Hepatocyte (in vitro differentiated cells): Measurements from ENCODE around the gene RNPS1. TPM values are rescaled to one million over a fixed set of nuclear protein-coding genes. Genes with fewer than 3 reads are reported as not detected.

Experiments used
- DNase-seq: peaks from one replicate; pipeline ENCODE4 v3.0.0-alpha.2; 2016; ENCODE audit warnings: low spot score
- H2AFZ ChIP-seq: fragments of 200-600 bp; sonication (generic); 2 replicates; pipeline ENCODE4 v1.6.0; 2016; ENCODE audit warnings: antibody characterized with exemption, mild to moderate bottlenecking
- H3K27ac ChIP-seq: fragments of 200-600 bp; sonication (generic); 2 replicates; pipeline ENCODE4 v1.5.1; 2016; ENCODE audit warnings: mild to moderate bottlenecking
- H3K27me3 ChIP-seq: fragments of 200-600 bp; sonication (generic); 2 replicates; pipeline ENCODE4 v1.6.1; 2016
- H3K36me3 ChIP-seq: fragments of 200-600 bp; sonication (generic); replicated peaks from 2 replicates; pipeline ENCODE4 v1.5.1; 2016; ENCODE audit warnings: low read depth; ENCODE audit not compliant: insufficient read depth
- H3K4me1 ChIP-seq: fragments of 200-600 bp; sonication (generic); 2 replicates; pipeline ENCODE4 v1.5.1; 2016; ENCODE audit warnings: mild to moderate bottlenecking, moderate library complexity; ENCODE audit not compliant: insufficient read depth
- H3K4me2 ChIP-seq: fragments of 200-600 bp; sonication (generic); 2 replicates; pipeline ENCODE4 v1.6.0; 2016
- H3K4me3 ChIP-seq: fragments of 200-600 bp; sonication (generic); 2 replicates; pipeline ENCODE4 v1.5.1; 2016; ENCODE audit warnings: mild to moderate bottlenecking
- H3K79me2 ChIP-seq: fragments of 200-600 bp; sonication (generic); 2 replicates; pipeline ENCODE4 v1.6.0; 2017; ENCODE audit warnings: mild to moderate bottlenecking
- H3K9me2 ChIP-seq: fragments of 200-600 bp; sonication (generic); replicated peaks from 2 replicates; pipeline ENCODE4 v1.6.0; 2017; ENCODE audit warnings: mild to moderate bottlenecking; ENCODE audit not compliant: insufficient read depth
- H3K9me3 ChIP-seq: fragments of 200-600 bp; sonication (generic); 2 replicates; pipeline ENCODE4 v1.5.1; 2016; ENCODE audit warnings: low read depth, mild to moderate bottlenecking
- H4K20me1 ChIP-seq: fragments of 200-600 bp; sonication (generic); 2 replicates; pipeline ENCODE4 v1.6.0; 2016; ENCODE audit warnings: mild to moderate bottlenecking; ENCODE audit not compliant: insufficient read depth, poor library complexity, severe bottlenecking
- EZH2 ChIP-seq: fragments of 200-600 bp; sonication (generic); IDR thresholded peaks from 2 replicates; pipeline ENCODE4 v1.6.1; 2016; ENCODE audit warnings: antibody characterized with exemption, mild to moderate bottlenecking, borderline replicate concordance
- EZH2phosphoT487 ChIP-seq: fragments of 200-600 bp; sonication (generic); IDR thresholded peaks from one replicate; pipeline ENCODE4 v1.6.1; 2018; ENCODE audit warnings: antibody characterized with exemption, mild to moderate bottlenecking, low read depth, moderate library complexity; ENCODE audit not compliant: unreplicated experiment, severe bottlenecking
- WGBS: methylation state at CpG from one replicate; pipeline ENCODE4 v1.1.6; 2016; ENCODE audit warnings: low lambda C conversion rate; ENCODE audit errors: missing lambda C conversion rate; 5-methylcytosine and 5-hydroxymethylcytosine counted together
- polyA plus RNA-seq: library from polyadenylated mRNA; unstranded; fragments of >200 nt; fragmentation: Nextera tagmentation; extraction: Ambion mirVana; gene quantifications from 2 replicates; pipeline ENCODE4 v1.2.1, GENCODE V29; 2016
- total RNA-seq: library from RNA; depleted of rRNA; stranded (reverse); fragments of >200 nt; gene quantifications from 2 replicates; pipeline ENCODE4 v1.2.3, GENCODE V29; 2014
- TF ChIP-seq, protein P1 (sequence below): fragments of 200-600 bp; sonication (generic); IDR thresholded peaks from 2 replicates; pipeline ENCODE4 v1.5.1; 2016; ENCODE audit warnings: antibody characterized with exemption, mild to moderate bottlenecking; ENCODE audit not compliant: poor library complexity

The RNPS1 gene
- total and polyA plus RNA-seq, 2 experiments from 2014 or later = 128 to 198 TPM

DNA sequence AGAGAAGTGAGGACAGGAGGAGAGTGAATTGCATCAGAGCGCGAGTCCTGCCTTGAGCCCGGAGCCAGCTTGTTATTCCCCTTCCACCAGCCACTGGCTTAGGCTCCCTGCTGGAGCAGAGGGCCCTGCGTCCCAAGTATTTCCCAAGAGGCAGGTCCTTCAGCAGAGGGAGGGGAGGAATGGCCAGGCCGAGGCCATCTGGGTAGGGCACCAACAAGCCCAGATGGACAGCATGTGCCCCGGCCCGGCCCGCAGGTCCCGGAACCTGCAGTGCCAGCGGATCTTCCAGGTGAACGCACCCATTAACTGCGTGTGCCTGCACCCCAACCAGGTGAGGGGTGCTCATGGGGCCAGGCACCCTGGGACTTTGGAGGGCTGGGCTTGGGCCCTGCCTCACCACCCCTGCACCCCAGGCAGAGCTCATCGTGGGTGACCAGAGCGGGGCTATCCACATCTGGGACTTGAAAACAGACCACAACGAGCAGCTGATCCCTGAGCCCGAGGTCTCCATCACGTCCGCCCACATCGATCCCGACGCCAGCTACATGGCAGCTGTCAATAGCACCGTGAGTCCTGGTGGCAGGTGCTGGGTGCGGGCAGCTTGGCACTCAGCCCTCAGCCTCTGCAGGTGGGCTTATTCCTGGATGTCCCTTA is 61.0 kb downstream of the RNPS1 start:
- 97% methylated on average over 20 of the region's 23 CpGs for WGBS
- H3K36me3 ChIP-seq = no peaks in the 10 kb centered on the region

DNA sequence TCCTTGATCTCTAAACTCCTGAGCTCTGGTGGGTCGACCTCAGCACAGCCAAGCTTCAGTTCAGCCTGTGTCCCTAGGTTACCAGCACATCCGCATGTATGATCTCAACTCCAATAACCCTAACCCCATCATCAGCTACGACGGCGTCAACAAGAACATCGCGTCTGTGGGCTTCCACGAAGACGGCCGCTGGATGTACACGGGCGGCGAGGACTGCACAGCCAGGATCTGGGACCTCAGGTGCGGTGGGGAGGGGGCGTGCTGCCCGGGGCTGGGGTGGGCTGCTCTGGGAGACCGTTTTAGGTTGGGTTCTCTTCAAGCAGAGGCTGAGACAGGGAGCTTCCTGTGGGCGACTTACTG is 61.5 kb downstream of the RNPS1 start:
- no peaks in the 10 kb centered on the region for H4K20me1 ChIP-seq
- H3K4me1 ChIP-seq = peaks cover 8% of the 10 kb centered on the region
- peaks cover 12% of the 10 kb centered on the region for H3K79me2 ChIP-seq
- H3K4me3 ChIP-seq = peak overlapping the region; percentile 97
- H3K27ac ChIP-seq = peak overlapping the region; percentile 99
- no peaks in the 10 kb centered on the region for H3K9me3 ChIP-seq
- 92% methylated on average over 14 of the region's 18 CpGs for WGBS
- no peaks in the 10 kb centered on the region for H3K27me3 ChIP-seq
- no peak for DNase-seq
- no peaks in the 10 kb centered on the region for H3K36me3 ChIP-seq
- H2AFZ ChIP-seq = no peak overlapping the region
- no peaks in the 10 kb centered on the region for H3K9me2 ChIP-seq
- TF ChIP-seq EZH2phosphoT487 (no peak), EZH2 (no peak)
- TF ChIP-seq, protein P1, sequence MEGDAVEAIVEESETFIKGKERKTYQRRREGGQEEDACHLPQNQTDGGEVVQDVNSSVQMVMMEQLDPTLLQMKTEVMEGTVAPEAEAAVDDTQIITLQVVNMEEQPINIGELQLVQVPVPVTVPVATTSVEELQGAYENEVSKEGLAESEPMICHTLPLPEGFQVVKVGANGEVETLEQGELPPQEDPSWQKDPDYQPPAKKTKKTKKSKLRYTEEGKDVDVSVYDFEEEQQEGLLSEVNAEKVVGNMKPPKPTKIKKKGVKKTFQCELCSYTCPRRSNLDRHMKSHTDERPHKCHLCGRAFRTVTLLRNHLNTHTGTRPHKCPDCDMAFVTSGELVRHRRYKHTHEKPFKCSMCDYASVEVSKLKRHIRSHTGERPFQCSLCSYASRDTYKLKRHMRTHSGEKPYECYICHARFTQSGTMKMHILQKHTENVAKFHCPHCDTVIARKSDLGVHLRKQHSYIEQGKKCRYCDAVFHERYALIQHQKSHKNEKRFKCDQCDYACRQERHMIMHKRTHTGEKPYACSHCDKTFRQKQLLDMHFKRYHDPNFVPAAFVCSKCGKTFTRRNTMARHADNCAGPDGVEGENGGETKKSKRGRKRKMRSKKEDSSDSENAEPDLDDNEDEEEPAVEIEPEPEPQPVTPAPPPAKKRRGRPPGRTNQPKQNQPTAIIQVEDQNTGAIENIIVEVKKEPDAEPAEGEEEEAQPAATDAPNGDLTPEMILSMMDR = no peak
- H3K4me2 ChIP-seq = peak overlapping the region; percentile 97

More for the DNA sequence above, 61.0 kb downstream of the RNPS1 start:
- no peak overlapping the region for H2AFZ ChIP-seq
- no peaks in the 10 kb centered on the region for H3K9me3 ChIP-seq
- H3K4me2 ChIP-seq = peak overlapping the region; percentile 97
- H3K9me2 ChIP-seq = no peaks in the 10 kb centered on the region
- no peaks in the 10 kb centered on the region for H3K27me3 ChIP-seq
- DNase-seq = no peak
- peaks cover 12% of the 10 kb centered on the region for H3K79me2 ChIP-seq
- H4K20me1 ChIP-seq = no peaks in the 10 kb centered on the region
- H3K4me3 ChIP-seq = no peak overlapping the region
- TF ChIP-seq EZH2 (no peak), EZH2phosphoT487 (no peak)
- TF ChIP-seq, protein P1 = no peak
- peaks cover 8% of the 10 kb centered on the region for H3K4me1 ChIP-seq
- no peak overlapping the region for H3K27ac ChIP-seq

DNA sequence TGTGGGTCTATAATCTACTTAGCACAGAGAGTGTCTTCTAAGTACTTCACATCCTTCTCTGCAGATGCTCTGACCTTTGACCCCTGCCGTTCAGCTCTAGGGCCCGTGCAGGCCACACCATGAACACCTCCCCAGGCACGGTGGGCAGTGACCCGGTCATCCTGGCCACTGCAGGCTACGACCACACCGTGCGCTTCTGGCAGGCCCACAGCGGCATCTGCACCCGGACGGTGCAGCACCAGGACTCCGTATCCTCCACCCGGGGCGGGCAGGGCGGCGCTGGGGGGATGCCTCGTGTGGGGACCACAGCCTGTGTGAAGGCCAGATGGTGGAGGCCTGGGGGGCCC is 62.0 kb downstream of the RNPS1 start:
- TF ChIP-seq EZH2 = no peak
- TF ChIP-seq, protein P1 = no peak
- TF ChIP-seq EZH2phosphoT487 = no peak
- peaks cover 8% of the 10 kb centered on the region for H3K4me1 ChIP-seq
- peak overlapping the region; percentile 99 for H3K27ac ChIP-seq
- H3K36me3 ChIP-seq = no peaks in the 10 kb centered on the region
- H3K79me2 ChIP-seq = peaks cover 12% of the 10 kb centered on the region
- peak overlapping the region; percentile 97 for H3K4me2 ChIP-seq
- peak overlapping the region; percentile 92 for H2AFZ ChIP-seq
- WGBS = 20% methylated on average over 14 of the region's 16 CpGs
- H3K27me3 ChIP-seq = no peaks in the 10 kb centered on the region
- DNase-seq = no peak
- H4K20me1 ChIP-seq = no peaks in the 10 kb centered on the region
- no peaks in the 10 kb centered on the region for H3K9me3 ChIP-seq
- no peaks in the 10 kb centered on the region for H3K9me2 ChIP-seq
- H3K4me3 ChIP-seq = peak overlapping the region; percentile 97
